HG02588 (cell line): ENCODE measurements around the gene AHSA1.

Source experiments
- ATAC-seq: cut with Tn5 transposase; IDR thresholded peaks from one replicate; pipeline ENCODE4 v1.9.1; 2021; ENCODE audit warnings: mild to moderate bottlenecking, moderate library complexity; ENCODE audit not compliant: unreplicated experiment

The AHSA1 gene

DNA sequence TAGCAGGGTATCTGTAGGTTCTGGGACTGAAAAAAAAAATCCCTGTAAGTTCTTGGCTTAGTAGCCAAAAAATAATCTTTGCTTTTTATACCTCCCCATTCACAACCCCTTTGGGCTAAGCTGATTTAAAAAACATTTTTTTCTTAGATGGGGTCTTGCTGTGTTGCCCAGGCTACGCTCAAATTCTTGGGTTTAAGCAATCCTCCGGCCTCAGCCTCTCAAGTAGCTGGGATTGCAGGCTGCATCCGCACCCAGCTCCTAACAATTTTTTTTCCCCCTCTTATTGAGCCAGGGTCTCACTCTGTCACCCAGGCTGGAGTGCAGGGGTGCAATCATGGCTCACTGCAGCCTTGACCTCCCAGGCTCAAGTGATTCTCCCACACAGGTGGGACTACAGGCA is 49.9 kb downstream of the AHSA1 start:
- no peak for ATAC-seq

DNA sequence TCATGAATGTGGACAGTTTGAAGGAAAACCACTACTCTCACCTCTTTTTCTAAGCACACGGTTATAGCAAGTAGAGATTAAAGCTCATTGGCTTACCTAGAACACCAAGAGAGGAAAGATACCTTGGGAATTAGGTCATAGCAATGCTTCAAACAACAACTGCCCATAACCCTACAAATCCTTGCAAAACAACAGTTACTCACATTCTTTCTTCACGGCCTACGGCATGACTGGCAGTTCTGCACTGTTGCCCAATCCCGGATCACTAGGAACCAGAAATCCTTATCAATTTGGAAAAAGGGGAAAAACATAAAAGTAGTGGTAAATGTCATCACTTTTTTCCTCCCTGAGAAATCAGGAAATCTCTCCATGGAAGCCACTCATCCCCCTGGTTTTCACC is 50.4 kb downstream of the AHSA1 start:
- no peak for ATAC-seq

GRCh38 chr14:77508876-77509275 is 51.0 kb downstream of the AHSA1 start:
- ATAC-seq: no peak

DNA sequence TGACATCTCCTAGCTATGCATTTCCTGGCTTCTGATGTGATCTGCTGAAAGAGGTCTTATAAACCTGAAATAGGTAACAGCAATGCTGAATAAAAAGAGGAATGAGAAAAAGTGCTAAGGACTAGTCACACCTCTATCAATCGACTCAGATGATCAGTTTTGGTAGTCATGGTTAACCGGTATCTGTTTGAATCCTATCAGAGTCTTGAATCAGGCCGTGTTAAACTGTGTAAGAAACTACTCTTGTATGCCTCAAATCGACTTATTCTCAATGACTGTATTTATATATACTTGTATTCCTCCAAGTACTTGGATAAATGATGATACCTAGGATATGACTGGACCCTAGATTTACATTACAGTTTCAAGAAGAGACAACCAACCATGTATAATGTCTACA is 51.5 kb downstream of the AHSA1 start:
- ATAC-seq: no peak

- ATAC-seq: no peak
These were observed 53.7 kb downstream of the AHSA1 start for GRCh38 chr14:77511486-77512162.

- ATAC-seq: no peak
These were observed 58.2 kb downstream of the AHSA1 start for GRCh38 chr14:77516126-77516525.
